Stimulated activated CD8-positive, alpha-beta memory T cell treated with anti-CD3 and anti-CD28 coated beads, Interleukin-15, amount 100 ng/mL, for 24 hours (primary cell): Measurements from ENCODE around the gene CENPU.
A peak's percentile ranks its signal among the peaks of the same experiment; 100 is the strongest.
"Not testable (repeated sequence)": the region's sequence is repeated elsewhere in the genome, so short reads cannot be mapped to it uniquely, and the experiment has no call there.

ENCODE experiments used
- DNase-seq: peaks from one replicate; pipeline ENCODE4 v3.0.0-alpha.2; 2020; ENCODE audit warnings: low read depth

The CENPU gene

GRCh38 chr4:184752496-184753275 lies 18.8 kb upstream of the CENPU start:
- DNase-seq = no peak

- no peak for DNase-seq
These were observed 17.7 kb upstream of the CENPU start for GRCh38 chr4:184751585-184751956.

DNA sequence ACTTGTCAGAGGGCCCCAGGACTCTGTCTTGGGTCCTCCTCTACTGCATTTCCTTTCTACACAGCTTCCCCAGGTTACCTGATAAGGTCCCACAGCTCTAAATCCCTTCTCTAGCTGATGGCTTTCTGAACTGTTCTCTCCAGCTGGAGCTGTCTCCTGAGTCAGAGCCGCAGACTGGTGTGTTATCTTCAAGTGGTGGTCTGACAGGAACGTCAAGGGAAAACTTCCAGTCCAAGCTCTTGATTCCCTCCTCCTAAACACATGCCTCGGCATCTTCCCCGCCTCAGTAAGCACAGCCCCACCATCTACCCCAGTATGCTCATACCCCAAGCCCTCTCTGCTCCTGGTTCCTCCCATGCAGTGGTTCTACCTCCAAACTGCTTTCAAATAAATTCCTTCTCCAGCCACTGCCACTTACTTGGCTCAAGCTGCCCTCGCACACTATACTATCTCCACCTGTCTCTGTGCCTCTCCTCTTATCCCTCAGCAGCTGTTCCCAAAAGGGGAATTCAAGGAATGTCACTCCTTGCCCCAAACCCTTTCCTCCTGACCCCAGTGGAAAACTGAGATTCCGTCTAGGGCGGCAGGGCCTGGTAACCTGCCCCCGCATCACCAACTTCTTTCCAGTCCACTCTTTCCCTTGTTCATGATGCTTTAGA lies 17.2 kb upstream of the CENPU start:
- no peak for DNase-seq

- no peak for DNase-seq
These were observed 14.4 kb upstream of the CENPU start for GRCh38 chr4:184748251-184748652.

DNA sequence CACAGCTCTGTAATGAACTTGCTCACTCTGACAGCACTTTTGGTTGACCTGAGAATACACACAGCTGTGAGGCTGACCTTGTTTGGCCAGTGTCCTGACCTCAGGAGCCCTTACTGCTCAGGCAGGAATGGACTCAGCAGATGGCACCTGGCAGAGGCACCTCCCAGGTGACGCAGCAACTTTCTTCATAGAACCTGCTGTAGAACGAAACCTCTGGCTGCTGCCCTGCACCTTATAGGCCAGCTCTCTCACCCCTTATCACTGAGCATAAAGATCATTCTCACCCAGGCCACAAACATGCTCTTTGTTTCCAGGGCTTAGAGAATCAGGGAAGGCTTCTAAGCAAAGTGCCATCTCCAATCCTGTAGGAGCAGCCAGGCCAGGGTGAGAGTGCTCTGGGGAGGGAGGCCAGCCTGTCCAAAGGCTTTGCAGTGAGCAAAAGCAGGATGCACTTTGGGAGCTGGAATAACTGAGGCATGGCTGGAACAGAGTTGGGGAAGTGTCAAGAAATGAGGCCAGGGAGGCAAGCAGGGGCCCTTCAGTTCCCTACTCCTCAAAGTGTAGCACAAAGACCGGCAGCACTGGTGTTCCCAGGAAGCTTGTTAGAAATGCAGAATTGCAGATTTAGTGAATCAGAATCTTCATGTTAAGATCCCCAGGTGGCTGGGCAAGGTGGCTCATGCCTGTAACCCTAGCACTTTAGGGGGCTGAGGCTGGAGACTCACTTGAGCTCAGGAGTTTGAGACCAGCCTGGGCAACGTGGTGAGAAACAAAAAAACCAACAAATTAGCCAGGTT lies 13.3 kb upstream of the CENPU start:
- DNase-seq = no peak

GRCh38 chr4:184745831-184746795 lies 12.2 kb upstream of the CENPU start:
- peak; percentile 28 for DNase-seq

- no peak for DNase-seq
These were observed 10.3 kb upstream of the CENPU start for GRCh38 chr4:184744236-184744635.

DNA sequence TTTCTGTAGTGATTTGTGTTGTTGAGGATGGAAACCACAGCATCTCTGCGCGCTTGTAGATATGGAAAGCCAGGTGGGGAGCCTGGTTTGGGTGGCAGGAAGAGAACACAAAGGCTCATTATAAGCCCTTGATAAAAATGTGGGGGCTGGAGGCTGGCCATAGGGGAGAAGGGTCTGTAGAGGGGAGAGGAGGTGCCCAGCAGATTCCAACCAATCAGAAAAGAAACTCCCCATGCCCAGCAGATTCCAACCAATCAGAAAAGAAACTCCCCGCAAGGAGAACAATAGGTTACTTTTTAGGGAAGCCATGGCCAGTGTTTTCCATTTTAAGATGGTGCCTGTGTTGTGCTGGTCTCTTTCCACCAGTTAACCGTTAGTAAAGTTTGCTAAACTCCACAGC lies 9.8 kb upstream of the CENPU start:
- no peak for DNase-seq

DNA sequence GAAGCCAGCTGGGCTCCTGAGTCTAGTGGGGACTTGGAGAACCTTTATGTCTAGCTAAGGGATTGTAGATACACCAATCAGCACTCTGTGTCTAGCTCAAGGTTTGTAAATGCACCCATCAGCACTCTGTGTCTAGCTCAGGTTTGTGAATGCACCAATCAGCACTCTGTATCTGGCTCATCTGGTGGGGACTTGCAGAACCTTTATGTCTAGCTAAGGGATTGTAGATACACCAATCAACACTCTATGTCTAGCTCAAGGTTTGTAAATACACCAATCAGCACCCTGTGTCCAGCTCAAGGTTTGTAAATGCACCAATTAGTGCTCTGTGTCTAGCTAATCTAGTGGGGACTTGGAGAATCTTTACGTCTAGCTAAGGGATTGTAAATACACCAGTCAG lies 7.8 kb upstream of the CENPU start:
- not testable (repeated sequence) for DNase-seq

DNA sequence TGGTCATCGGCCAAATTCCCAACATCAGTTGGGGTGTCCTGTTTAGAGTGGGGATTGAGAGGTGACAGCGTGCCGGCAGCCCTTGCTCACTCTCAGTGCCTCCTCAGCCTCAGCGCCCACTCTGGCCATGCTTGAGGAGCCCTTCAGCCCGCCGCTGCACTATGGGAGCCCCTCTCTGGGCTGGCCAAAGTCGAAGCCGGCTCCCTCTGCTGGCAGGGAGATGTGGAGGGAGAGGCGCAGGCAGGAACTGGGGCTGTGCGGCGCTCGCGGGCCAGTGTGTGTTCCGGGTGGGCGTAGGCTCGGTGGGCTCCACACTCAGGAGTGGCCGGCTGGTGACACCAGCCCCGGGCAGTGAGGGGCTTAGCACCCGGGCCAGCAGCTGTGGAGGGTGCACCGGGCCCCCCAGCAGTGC lies 7.1 kb upstream of the CENPU start:
- no peak for DNase-seq

DNA sequence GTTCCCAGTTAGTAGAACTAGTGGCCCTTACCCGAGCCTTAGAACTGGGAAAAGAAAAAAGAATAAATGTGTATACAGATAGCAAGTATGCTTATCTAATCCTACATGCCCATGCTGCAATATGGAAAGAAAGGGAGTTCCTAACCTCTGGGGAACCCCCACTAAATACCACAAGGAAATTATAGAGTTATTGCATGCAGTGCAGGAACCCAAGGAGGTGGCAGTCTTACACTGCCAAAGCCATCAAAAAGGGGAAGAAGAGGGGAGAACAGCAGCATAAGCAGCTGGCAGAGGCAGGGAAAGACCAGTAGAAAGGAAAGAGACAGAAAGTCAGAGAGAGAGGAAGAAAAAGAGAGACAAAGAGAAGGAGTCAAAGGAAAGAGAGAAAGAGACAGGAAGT lies 5.7 kb upstream of the CENPU start:
- DNase-seq = not testable (repeated sequence)

GRCh38 chr4:184734758-184735157 lies 862 bp upstream of the CENPU start:
- no peak for DNase-seq

- DNase-seq = no peak
These were observed 1.8 kb downstream of the CENPU start for GRCh38 chr4:184732126-184732525.

DNA sequence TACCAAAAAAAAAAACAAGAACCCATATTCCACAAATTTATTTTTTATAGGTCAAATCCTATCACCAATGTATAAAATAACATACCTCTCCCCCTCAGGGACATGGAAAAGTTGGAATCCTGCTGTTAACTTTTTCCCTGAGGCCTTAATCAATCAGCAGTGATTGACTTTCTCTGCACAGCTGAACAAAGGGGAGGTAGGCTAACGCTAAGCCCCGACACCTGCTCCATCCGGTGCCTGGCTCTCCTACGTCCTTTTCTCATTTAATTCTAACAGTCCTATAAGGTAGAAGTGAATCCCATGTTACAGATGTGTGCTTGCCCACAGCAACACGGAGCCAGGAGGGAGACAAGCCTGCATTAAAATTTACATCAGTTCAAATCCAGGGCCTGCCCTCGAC lies 2.8 kb downstream of the CENPU start:
- DNase-seq = no peak

- DNase-seq = no peak
These were observed 4.0 kb downstream of the CENPU start for GRCh38 chr4:184729946-184730345.

- DNase-seq = no peak
These were observed 5.0 kb downstream of the CENPU start for GRCh38 chr4:184728858-184729257.

DNA sequence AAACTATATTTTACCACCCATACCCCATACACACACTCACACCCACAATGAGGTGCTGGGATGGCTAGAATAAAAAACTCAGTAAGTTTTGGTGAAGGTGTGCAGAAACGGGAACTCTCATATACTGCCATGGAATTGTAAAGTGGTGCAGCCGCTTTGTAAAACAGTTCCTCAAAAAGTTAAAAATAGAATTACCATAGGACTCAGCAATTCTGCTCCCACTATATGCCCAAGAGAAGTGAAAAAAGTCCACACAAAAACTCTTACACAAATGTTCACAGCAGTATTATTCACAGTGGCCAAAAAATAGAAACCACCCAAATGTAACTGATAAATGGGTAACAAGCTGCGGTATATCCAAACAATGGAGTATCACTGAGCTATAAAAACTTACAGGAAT lies 6.5 kb downstream of the CENPU start:
- no peak for DNase-seq

DNA sequence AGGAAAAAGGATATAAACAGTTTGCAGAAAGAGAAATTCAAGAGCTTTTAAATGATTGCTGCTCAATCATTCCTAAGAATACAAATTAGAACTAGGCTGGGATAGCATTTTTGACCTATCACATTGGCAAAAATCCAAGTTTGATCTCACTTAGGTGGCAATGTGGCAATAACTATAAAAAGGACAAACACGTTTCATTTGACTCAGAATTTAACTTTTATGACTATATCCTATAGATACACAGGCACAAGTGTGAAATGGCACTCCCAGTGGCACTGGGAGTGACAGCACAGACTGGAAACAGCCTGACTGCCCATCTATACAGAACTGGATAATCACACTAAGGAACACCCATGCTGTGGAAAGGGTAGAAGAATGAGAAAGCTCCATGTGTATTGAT lies 11.1 kb downstream of the CENPU start:
- no peak for DNase-seq

DNA sequence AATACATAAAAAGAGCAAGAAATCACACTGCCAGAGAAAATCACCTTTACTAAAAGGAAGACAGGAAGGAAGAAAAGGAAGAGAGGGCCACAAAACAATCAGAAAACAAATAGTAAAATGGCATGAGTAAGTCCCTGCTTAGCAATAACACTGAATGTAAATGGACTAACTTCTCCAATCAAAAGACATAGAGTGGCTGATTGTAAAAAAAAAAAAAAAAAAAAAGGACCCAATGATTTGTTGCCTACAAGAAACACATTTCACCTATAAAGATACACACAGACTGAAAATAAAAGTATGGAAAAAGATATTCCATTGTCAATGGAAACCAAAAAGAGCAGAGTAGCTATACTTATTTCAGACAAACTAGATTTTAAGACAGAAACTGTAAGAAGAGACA lies 12.6 kb downstream of the CENPU start:
- no peak for DNase-seq

DNA sequence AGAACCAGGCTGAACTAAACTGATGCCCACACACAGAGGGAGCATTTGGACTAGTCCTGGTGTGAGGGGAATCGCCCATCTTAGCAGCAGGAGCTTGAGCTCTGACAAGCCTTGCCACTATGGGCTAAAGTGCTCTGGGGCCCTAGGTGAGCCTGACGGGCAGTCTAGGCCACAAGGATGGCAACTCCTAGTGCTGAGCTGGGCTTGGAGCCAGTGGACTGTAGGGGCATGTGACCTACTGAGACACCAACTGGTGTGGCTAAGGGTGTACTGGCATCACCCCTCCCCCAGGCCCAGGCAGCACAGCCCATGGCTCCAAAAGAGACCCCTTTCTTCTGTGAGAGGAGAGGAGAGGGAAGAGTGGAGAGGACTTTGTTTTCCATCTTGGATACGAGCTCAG lies 14.5 kb downstream of the CENPU start:
- no peak for DNase-seq

GRCh38 chr4:184715526-184715925 lies 18.4 kb downstream of the CENPU start:
- no peak for DNase-seq

DNA sequence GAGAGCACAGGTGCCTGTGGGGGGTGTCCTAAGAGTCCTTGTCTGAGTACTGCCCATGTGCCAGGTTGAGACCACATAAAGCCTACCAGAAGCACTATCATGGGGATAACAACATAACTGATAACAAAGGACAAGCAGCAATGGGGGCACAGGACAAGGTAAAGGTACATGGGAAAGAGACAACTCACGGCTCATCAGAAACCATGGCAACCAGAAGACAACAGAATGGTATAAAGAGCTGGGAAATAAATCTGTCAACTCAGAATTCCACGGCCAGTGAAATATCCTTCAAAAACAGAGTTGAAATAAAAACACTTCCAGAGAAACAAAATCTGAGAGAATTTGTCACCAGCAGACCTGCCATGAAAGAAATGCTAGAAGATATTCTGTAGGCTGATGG lies 20.0 kb downstream of the CENPU start:
- DNase-seq = no peak
